Neural cell (in vitro differentiated cells): Measurements from ENCODE around the gene DBF4B.

ENCODE experiments used
- CTCF ChIP-seq: fragments of 450-650 bp; IDR thresholded peaks from 2 replicates; pipeline ENCODE4 v1.5.1; 2014; ENCODE audit warnings: antibody characterized with exemption, mild to moderate bottlenecking, moderate library complexity; ENCODE audit not compliant: poor library complexity, severe bottlenecking
- EP300 ChIP-seq: fragments of 450-650 bp; conservative IDR thresholded peaks from 2 replicates; pipeline ENCODE4 v1.6.1; 2014; ENCODE audit warnings: antibody characterized with exemption, mild to moderate bottlenecking, moderate library complexity; ENCODE audit not compliant: poor library complexity, severe bottlenecking
- EZH2 ChIP-seq: fragments of 200-600, 300-800 bp; shearing (Covaris generic), sonication (generic); IDR thresholded peaks from 2 replicates; pipeline ENCODE4 v1.6.1; 2014; ENCODE audit warnings: antibody characterized with exemption, low read length, borderline replicate concordance, mild to moderate bottlenecking; ENCODE audit not compliant: insufficient read depth, poor library complexity, severe bottlenecking
- MXI1 ChIP-seq: fragments of 450-650 bp; conservative IDR thresholded peaks from 2 replicates; pipeline ENCODE4 v1.6.1; 2014; ENCODE audit warnings: antibody characterized with exemption, mild to moderate bottlenecking; ENCODE audit not compliant: poor library complexity, severe bottlenecking
- POLR2AphosphoS5 ChIP-seq: IDR thresholded peaks from 2 replicates; pipeline ENCODE4 v1.6.1; 2012
- REST ChIP-seq: IDR thresholded peaks from 2 replicates; pipeline ENCODE4 v1.6.1; 2012; ENCODE audit warnings: borderline replicate concordance
- SMC3 ChIP-seq: fragments of 450-650 bp; conservative IDR thresholded peaks from 2 replicates; pipeline ENCODE4 v1.6.1; 2014; ENCODE audit warnings: antibody characterized with exemption, mild to moderate bottlenecking, moderate library complexity; ENCODE audit not compliant: poor library complexity

GRCh38 chr17:44759916-44760243 lies 51.4 kb downstream of the DBF4B start:
- TF ChIP-seq CTCF: no peak
- no peak for TF ChIP-seq REST
- no peak for TF ChIP-seq EZH2
- TF ChIP-seq MXI1: no peak
- TF ChIP-seq POLR2AphosphoS5: no peak
- no peak for TF ChIP-seq SMC3
- TF ChIP-seq EP300: no peak
